Stimulated activated CD4-positive, alpha-beta T cell treated with anti-CD3 and anti-CD28 coated beads, Interleukin-1b, Interleukin-23, amount 100 ng/mL, for 1 hour (primary cell): ENCODE data around the gene ARHGEF18.
"Not testable (repeated sequence)": the region's sequence is repeated elsewhere in the genome, so short reads cannot be mapped to it uniquely, and the experiment has no call there.

Experiments used
- DNase-seq, 2 donors: peaks; one replicate each; pipeline ENCODE4 v3.0.0-alpha.2; 2020; ENCODE audit warnings: low read depth in 2 of 2

ARHGEF18 gene

DNA sequence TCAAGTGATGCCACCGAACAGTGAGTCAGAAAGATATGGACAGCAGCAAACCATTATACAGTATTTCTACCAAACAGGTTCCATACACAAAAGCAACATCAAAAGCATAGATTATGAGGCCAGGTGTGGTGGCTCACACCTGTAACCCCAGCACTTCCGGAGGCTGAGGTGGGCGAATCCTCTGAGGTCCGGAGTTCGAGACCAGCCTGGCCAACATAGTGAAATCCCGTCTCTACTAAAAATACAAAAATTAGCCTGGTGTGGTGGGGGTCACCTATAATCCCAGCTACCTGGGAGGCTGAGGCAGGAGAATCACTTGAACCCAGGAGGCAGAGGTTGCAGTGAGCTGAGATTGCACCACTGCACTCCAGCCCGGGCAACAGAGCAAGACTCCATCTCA is 1.7 kb upstream of the ARHGEF18 start:
- not testable (repeated sequence) for DNase-seq

DNA sequence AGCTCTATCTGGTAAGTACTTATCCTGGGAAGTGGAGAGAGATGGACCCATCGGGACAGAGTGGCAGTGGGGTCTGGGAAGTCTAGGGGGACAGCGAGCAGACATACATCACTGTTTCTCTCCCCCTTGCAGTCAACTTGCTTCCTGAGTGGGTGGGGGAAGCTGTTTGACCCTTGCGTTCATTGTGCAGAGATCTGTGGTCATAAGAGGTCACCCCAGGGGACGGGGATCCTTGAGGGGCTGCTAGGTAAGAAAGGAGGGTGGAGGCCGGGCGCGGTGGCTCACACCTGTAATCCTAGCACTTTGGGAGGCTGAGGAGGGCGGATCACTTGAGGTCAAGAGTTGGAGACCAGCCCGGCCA is 474 bp downstream of the ARHGEF18 start:
- DNase-seq = no peak

- DNase-seq = no peak
Measured at GRCh38 chr19:7349961-7350711, 1.4 kb downstream of the ARHGEF18 start.

DNA sequence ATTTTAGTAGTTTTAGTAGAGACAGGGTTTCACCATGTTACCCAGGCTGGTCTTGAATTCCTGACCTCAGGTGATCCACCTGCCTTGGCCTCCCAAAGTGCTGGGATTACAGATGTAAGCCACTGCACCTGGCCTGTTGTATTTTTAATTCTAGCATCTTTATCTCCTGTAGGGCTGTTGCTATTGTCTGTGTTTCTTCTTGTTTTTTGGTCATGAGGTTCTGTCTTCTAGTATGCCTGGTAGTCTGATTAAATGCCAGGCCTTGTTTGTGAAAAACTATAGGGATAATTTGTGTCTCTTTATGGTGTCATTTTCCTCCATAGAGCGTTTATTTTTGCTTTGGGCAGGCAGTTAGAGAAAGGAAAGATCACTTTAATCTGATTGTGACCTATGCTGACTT is 3.1 kb downstream of the ARHGEF18 start:
- no peak for DNase-seq

- no peak for DNase-seq
Measured at GRCh38 chr19:7355151-7355820, 6.5 kb downstream of the ARHGEF18 start.

GRCh38 chr19:7355871-7356270 is 7.1 kb downstream of the ARHGEF18 start:
- no peak for DNase-seq

- no peak for DNase-seq
Measured at GRCh38 chr19:7356899-7357627, 8.3 kb downstream of the ARHGEF18 start.

DNA sequence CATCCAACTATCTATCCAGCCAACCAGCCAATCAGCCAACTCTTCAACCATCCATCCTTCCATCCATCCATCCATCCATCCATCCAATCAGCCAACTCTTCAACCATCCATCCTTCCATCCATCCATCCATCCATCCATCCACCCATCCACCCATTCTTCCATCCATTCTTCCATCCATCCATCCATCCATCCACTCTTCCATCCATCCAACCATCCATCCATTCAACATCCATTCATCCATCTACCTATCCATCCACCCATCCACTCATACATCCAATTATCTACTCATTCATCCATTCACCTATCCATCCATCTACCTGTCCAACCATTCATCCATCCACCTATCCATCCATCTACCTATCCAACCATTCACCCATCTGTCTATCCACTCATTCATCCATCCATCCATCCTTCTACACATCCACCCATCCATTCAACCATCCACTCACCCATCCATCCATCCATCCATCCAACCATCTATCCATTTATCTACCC is 9.4 kb downstream of the ARHGEF18 start:
- no peak for DNase-seq

DNA sequence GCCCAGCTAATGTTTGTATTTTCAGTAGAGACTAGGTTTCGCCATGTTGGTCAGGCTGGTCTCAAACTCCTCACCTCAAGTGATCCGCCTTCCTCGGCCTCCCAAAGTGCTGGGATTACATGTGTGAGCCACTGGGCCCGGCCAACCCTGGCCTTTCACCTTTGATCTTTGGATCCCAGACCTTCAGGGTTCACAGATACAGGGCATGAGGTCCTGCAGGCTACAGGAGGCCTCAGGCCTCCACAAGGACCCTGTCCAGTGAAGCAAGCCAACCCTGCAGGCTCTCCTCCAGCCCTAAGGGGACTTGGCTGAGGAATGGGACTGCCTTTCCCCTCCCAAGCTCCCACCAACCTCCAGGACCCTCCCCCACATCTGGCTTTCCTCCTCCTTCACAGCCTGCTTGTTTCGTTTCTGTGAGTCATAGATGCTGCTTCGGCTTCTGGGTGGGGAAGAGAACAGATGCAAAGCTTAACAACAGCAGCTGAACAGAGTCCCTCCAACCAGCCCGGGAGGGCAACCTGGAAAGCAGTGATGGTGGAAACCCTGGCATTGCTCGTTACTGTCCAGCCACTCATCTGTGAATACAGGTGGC is 11.8 kb downstream of the ARHGEF18 start:
- no peak for DNase-seq

GRCh38 chr19:7363225-7363624 is 14.5 kb downstream of the ARHGEF18 start:
- DNase-seq = no peak

GRCh38 chr19:7366701-7367420 is 18.1 kb downstream of the ARHGEF18 start:
- no peak for DNase-seq

GRCh38 chr19:7368456-7368855 is 19.7 kb downstream of the ARHGEF18 start:
- DNase-seq = no peak

DNA sequence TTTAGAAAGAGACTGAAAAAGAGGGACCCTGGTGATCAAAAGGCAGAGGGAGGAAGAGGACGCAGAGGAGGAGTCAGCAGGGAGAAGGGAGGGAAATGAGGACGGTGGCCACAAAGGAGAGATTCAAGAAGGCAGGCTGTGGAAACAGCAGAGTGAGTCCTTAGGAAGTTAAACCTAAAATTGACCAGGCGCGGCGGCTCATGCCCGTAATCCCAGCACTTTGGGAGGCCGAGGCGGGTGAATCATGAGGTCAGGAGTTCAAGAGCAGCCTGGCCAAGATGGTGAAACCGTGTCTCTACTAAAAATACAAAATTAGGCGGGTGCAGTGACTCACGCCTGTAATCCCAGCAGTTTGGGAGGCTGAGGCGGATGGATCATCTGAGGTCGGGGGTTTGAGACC is 20.1 kb downstream of the ARHGEF18 start:
- DNase-seq = not testable (repeated sequence)

GRCh38 chr19:7370546-7370945 is 21.8 kb downstream of the ARHGEF18 start:
- DNase-seq = no peak

- no peak for DNase-seq
Measured at GRCh38 chr19:7371001-7371400, 22.3 kb downstream of the ARHGEF18 start.

GRCh38 chr19:7372810-7373209 is 24.1 kb downstream of the ARHGEF18 start:
- no peak for DNase-seq

DNA sequence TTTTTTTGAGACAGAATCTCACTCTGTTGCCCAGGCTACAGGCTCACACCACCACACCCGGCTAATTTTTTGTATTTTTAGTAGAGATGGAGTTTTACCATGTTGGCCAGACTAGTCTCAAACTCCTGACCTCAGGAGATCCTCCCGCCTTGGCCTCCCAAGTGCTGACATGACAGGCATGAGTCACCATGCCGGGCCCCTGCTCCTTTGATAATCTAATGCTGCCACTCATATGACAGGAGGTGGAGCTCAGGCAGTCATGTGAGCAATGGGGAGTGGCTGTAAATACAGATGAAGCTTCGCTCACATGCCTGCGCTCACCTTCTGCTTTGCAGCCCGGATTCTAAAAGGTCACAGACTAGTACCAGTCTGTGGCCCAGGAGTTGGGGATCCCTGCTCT is 25.1 kb downstream of the ARHGEF18 start:
- no peak for DNase-seq

DNA sequence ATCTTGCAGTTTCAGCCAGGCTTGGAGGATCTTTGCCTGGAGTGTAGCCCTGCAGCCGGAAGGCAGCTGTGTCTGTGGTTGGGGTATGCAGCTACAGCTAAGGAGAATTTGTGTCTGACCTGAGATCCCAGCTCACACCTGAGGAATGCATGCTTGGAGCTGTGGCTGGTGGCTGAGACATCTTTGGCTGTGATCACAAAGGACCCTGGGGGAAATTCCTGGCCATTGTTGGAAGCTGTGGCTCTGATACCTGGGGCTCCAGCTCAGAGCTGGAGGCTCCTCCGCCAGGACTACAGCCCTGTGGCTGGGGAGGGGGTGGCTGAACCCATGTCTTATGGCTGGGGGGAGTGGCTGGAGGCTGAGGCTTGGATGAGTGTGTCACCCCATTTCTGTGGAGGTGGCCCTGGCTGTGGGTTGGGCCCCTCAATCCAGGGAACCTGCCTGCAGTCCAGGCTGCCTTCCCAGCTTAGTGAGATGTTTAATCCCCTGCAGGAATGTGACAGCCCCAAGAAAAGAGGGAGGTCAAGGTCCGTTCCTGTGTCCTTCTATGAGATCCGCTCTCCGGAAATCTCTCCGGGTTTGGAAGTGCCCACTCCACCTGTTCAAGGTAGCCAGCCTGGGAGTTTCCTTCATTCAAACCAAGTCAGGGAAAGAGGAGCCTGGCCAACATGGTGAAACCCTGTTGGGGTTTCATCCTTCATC is 27.6 kb downstream of the ARHGEF18 start:
- DNase-seq = no peak

- DNase-seq = no peak
Measured at GRCh38 chr19:7377196-7377595, 28.5 kb downstream of the ARHGEF18 start.

GRCh38 chr19:7381073-7381390 is 32.3 kb downstream of the ARHGEF18 start:
- DNase-seq = no peak

GRCh38 chr19:7382694-7383093 is 34.0 kb downstream of the ARHGEF18 start:
- no peak for DNase-seq
